HEK293 (cell line): ENCODE measurements around the gene DOCK8.

Experiments used
- BCL11B ChIP-seq: fragments of 450-650 bp; formaldehyde crosslinking; IDR thresholded peaks from 2 replicates; pipeline ENCODE4 v1.5.1; 2016; ENCODE audit warnings: low read depth, missing biosample characterization, missing genetic modification characterization
- HIC1 ChIP-seq: fragments of 450-650 bp; formaldehyde crosslinking; IDR thresholded peaks from 2 replicates; pipeline ENCODE4 v1.5.1; 2016; ENCODE audit warnings: missing biosample characterization, missing genetic modification characterization
- KLF1 ChIP-seq: fragments of 450-650 bp; formaldehyde crosslinking; IDR thresholded peaks from 2 replicates; pipeline ENCODE4 v1.5.1; 2016; ENCODE audit warnings: missing biosample characterization, missing genetic modification characterization
- OVOL3 ChIP-seq: fragments of 450-650 bp; formaldehyde crosslinking; IDR thresholded peaks from 2 replicates; pipeline ENCODE4 v1.5.1; 2016; ENCODE audit warnings: missing biosample characterization, missing genetic modification characterization
- PRDM4 ChIP-seq: fragments of 450-650 bp; formaldehyde crosslinking; IDR thresholded peaks from 2 replicates; pipeline ENCODE4 v1.5.1; 2017; ENCODE audit warnings: missing biosample characterization, missing genetic modification characterization
- SP2 ChIP-seq: fragments of 450-650 bp; formaldehyde crosslinking; IDR thresholded peaks from 2 replicates; pipeline ENCODE4 v1.5.1; 2016; ENCODE audit warnings: missing biosample characterization, missing genetic modification characterization
- ZBTB11 ChIP-seq: fragments of 450-650 bp; formaldehyde crosslinking; conservative IDR thresholded peaks from 2 replicates; pipeline ENCODE4 v1.5.1; 2016; ENCODE audit warnings: low read depth, missing biosample characterization, missing genetic modification characterization
- ZFP41 ChIP-seq: fragments of 450-650 bp; formaldehyde crosslinking; IDR thresholded peaks from 2 replicates; pipeline ENCODE4 v1.5.1; 2016; ENCODE audit warnings: missing biosample characterization, missing genetic modification characterization, borderline replicate concordance
- ZFP69B ChIP-seq: fragments of 450-650 bp; formaldehyde crosslinking; IDR thresholded peaks from 2 replicates; pipeline ENCODE4 v1.5.1; 2016; ENCODE audit warnings: missing biosample characterization, missing genetic modification characterization
- ZNF140 ChIP-seq: fragments of 450-650 bp; formaldehyde crosslinking; IDR thresholded peaks from 2 replicates; pipeline ENCODE4 v1.5.1; 2016; ENCODE audit warnings: missing biosample characterization, missing genetic modification characterization
- ZNF16 ChIP-seq: fragments of 450-650 bp; formaldehyde crosslinking; IDR thresholded peaks from 2 replicates; pipeline ENCODE4 v1.5.1; 2016; ENCODE audit warnings: low read depth, missing biosample characterization, missing genetic modification characterization
- ZNF174 ChIP-seq: fragments of 450-650 bp; formaldehyde crosslinking; IDR thresholded peaks from 2 replicates; pipeline ENCODE4 v1.5.0; 2017; ENCODE audit warnings: missing biosample characterization, mild to moderate bottlenecking, missing genetic modification characterization
- ZNF221 ChIP-seq: fragments of 450-650 bp; formaldehyde crosslinking; IDR thresholded peaks from 2 replicates; pipeline ENCODE4 v1.5.1; 2017; ENCODE audit warnings: missing biosample characterization, missing genetic modification characterization, borderline replicate concordance
- ZNF248 ChIP-seq: fragments of 450-650 bp; formaldehyde crosslinking; IDR thresholded peaks from 2 replicates; pipeline ENCODE4 v1.5.1; 2017; ENCODE audit warnings: missing biosample characterization, missing genetic modification characterization
- ZNF398 ChIP-seq: fragments of 450-650 bp; formaldehyde crosslinking; IDR thresholded peaks from 2 replicates; pipeline ENCODE4 v1.5.1; 2017; ENCODE audit warnings: missing biosample characterization, missing genetic modification characterization
- ZNF426 ChIP-seq: fragments of 450-650 bp; formaldehyde crosslinking; IDR thresholded peaks from 2 replicates; pipeline ENCODE4 v1.5.1; 2017; ENCODE audit warnings: missing biosample characterization, missing genetic modification characterization, mild to moderate bottlenecking, inconsistent platforms, moderate library complexity
- ZNF645 ChIP-seq: fragments of 450-650 bp; formaldehyde crosslinking; IDR thresholded peaks from 2 replicates; pipeline ENCODE4; 2016; ENCODE audit warnings: missing biosample characterization, missing genetic modification characterization
- ZNF692 ChIP-seq: fragments of 450-650 bp; formaldehyde crosslinking; IDR thresholded peaks from 2 replicates; pipeline ENCODE4 v1.5.1; 2016; ENCODE audit warnings: missing biosample characterization, missing genetic modification characterization
- ZNF747 ChIP-seq: fragments of 450-650 bp; formaldehyde crosslinking; IDR thresholded peaks from 2 replicates; pipeline ENCODE4 v1.5.1; 2016; ENCODE audit warnings: missing biosample characterization, missing genetic modification characterization
- ZNF843 ChIP-seq: fragments of 450-650 bp; formaldehyde crosslinking; IDR thresholded peaks from 2 replicates; pipeline ENCODE4 v1.5.1; 2016; ENCODE audit warnings: missing biosample characterization, missing genetic modification characterization
- ZSCAN30 ChIP-seq: fragments of 450-650 bp; IDR thresholded peaks from 2 replicates; pipeline ENCODE4 v1.5.1; 2018; ENCODE audit warnings: missing biosample characterization, mild to moderate bottlenecking, missing genetic modification characterization, moderate library complexity
- ZSCAN5A ChIP-seq: fragments of 450-650 bp; formaldehyde crosslinking; IDR thresholded peaks from 2 replicates; pipeline ENCODE4 v1.5.1; 2016; ENCODE audit warnings: missing biosample characterization, missing genetic modification characterization

The DOCK8 gene

GRCh38 chr9:281741-282645, 67.3 kb downstream of the DOCK8 start (continued):
- TF ChIP-seq ZBTB11 (tag by site-specific recombination) (no peak), ZNF221 (tag by site-specific recombination) (no peak), BCL11B (tag by site-specific recombination) (no peak), SP2 (tag by site-specific recombination) (no peak), ZNF398 (tag by site-specific recombination) (peak; percentile 95), OVOL3 (tag by site-specific recombination) (peak; percentile 64; the same call in 1 of the 2 replicates), ZNF747 (no peak), ZFP41 (no peak), ZSCAN5A (tag by site-specific recombination) (no peak), ZNF426 (no peak), ZNF843 (tag by site-specific recombination) (peak; percentile 90), ZNF692 (tag by site-specific recombination) (0 out of 2 replicates have a peak, but pooled peaks have one; percentile 31), ZNF16 (tag by site-specific recombination) (no peak), ZSCAN30 (tag by site-specific recombination) (peak; percentile 73; the same call in 1 of the 2 replicates), ZNF174 (tag by site-specific recombination) (0 out of 2 replicates have a peak, but pooled peaks have one; percentile 54), ZNF248 (no peak), PRDM4 (tag by site-specific recombination) (peak; percentile 63), HIC1 (tag by site-specific recombination) (no peak), ZNF645 (no peak), ZNF140 (tag by site-specific recombination) (no peak), ZFP69B (tag by site-specific recombination) (no peak), KLF1 (tag by site-specific recombination) (no peak)
